K562 (cell line): ENCODE data around the gene MRPL55. TPM values are rescaled to one million over a fixed set of nuclear protein-coding genes. Genes with fewer than 3 reads are reported as not detected.

Experiments used
- ATF7 ChIP-seq: fragments of 450-650 bp; IDR thresholded peaks from 2 replicates; pipeline ENCODE4 v1.7.1; 2014; ENCODE audit warnings: mild to moderate bottlenecking, moderate library complexity
- CHCHD3 ChIP-seq: fragments of 250-450 bp; sonication (Bioruptor Pico); IDR thresholded peaks from 2 replicates; pipeline ENCODE4 v2.1.2; 2022; ENCODE audit warnings: mild to moderate bottlenecking
- CXXC5 ChIP-seq: fragments of 250-450 bp; sonication (Bioruptor Pico); IDR thresholded peaks from 2 replicates; pipeline ENCODE4 v1.8.0; 2022; ENCODE audit warnings: inconsistent platforms, mild to moderate bottlenecking, moderate library complexity
- E2F4 ChIP-seq: sonication (generic); formaldehyde crosslinking; IDR thresholded peaks from 2 replicates; pipeline ENCODE4 v1.8.0; 2022; ENCODE audit warnings: mild to moderate bottlenecking, low read depth, missing genetic modification reagents
- FOXJ2 ChIP-seq: fragments of 200-800 bp; sonication (Bioruptor generic); IDR thresholded peaks from 2 replicates; pipeline ENCODE4 v1.6.1; 2016; ENCODE audit warnings: missing genetic modification characterization, missing compliant biosample characterization
- FOXP1 ChIP-seq: sonication (generic); formaldehyde crosslinking; IDR thresholded peaks from 2 replicates; pipeline ENCODE4 v1.8.0; 2022; ENCODE audit warnings: mild to moderate bottlenecking, missing genetic modification reagents
- HMGXB4 ChIP-seq: sonication (generic); formaldehyde crosslinking; IDR thresholded peaks from 2 replicates; pipeline ENCODE4 v1.8.1; 2023; ENCODE audit warnings: mild to moderate bottlenecking, missing genetic modification reagents
- ID3 ChIP-seq, 2 experiments: fragments of 250-450 bp in 1 of 2; fragments of 450-650 bp in 1 of 2; sonication (Bioruptor Pico) in 1 of 2; IDR thresholded peaks; 2 replicates each; pipeline versions ENCODE4 v1.6.1 to v1.8.0; 2016 to 2021; ENCODE audit warnings: mild to moderate bottlenecking in 2 of 2, moderate library complexity in 2 of 2, missing compliant biosample characterization in 1 of 2, missing genetic modification characterization in 1 of 2
- JUND ChIP-seq, 2 experiments: IDR thresholded peaks; 2 replicates in 1 of 2; 3 replicates in 1 of 2; pipeline ENCODE4 v1.6.1; 2011; ENCODE audit warnings: borderline replicate concordance in 2 of 2, low read depth in 2 of 2, low read length in 2 of 2, improper control_type of control experiment in 1 of 2, missing biosample characterization in 1 of 2, missing genetic modification characterization in 1 of 2, missing genetic modification reagents in 1 of 2
- KDM1A ChIP-seq, 2 experiments: fragments of 450-650 bp; IDR thresholded peaks; 2 replicates each; pipeline ENCODE4 v1.6.1; 2016; ENCODE audit warnings: mild to moderate bottlenecking in 2 of 2
- KLF1 ChIP-seq: fragments of 450-650 bp; IDR thresholded peaks from 2 replicates; pipeline ENCODE4 v1.6.1; 2016; ENCODE audit warnings: missing genetic modification characterization, missing compliant biosample characterization
- KLF6 ChIP-seq: fragments of 250-450 bp; sonication (Bioruptor Pico); IDR thresholded peaks from 2 replicates; pipeline ENCODE4 v1.4.0; 2020; ENCODE audit warnings: mild to moderate bottlenecking, moderate library complexity, borderline replicate concordance
- MLLT1 ChIP-seq, 2 experiments: fragments of 450-650 bp; IDR thresholded peaks; 2 replicates each; pipeline ENCODE4 v1.6.1; 2016
- NFE2 ChIP-seq: IDR thresholded peaks from 2 replicates; pipeline ENCODE4 v1.6.1; 2014; ENCODE audit warnings: antibody characterized with exemption, low read depth
- NR3C1 ChIP-seq: sonication (generic); formaldehyde crosslinking; IDR thresholded peaks from 2 replicates; pipeline ENCODE4 v1.8.1; 2022; ENCODE audit warnings: missing genetic modification reagents
- RBM22 ChIP-seq: fragments of 200-400 bp; formaldehyde crosslinking; IDR thresholded peaks from 2 replicates; pipeline ENCODE4 v1.6.1; 2018; ENCODE audit warnings: low read length, low read depth; ENCODE audit not compliant: poor library complexity, severe bottlenecking
- RBM34 ChIP-seq: fragments of 200-400 bp; formaldehyde crosslinking; IDR thresholded peaks from 2 replicates; pipeline ENCODE4 v1.6.1; 2018; ENCODE audit warnings: low read length, borderline replicate concordance; ENCODE audit not compliant: insufficient read depth
- SETDB1 ChIP-seq: IDR thresholded peaks from one replicate; pipeline ENCODE4 v1.6.1; 2012; ENCODE audit warnings: low read length, control low read depth, inconsistent platforms
- SIN3B ChIP-seq: fragments of 450-650 bp; IDR thresholded peaks from 2 replicates; pipeline ENCODE4 v1.6.1; 2017; ENCODE audit warnings: low read depth, mild to moderate bottlenecking, moderate library complexity
- STAG1 ChIP-seq: sonication (generic); formaldehyde crosslinking; IDR thresholded peaks from 2 replicates; pipeline ENCODE4 v1.5.0; 2020; ENCODE audit warnings: missing genetic modification reagents, borderline replicate concordance
- TAL1 ChIP-seq: fragments of 450-650 bp; IDR thresholded peaks from 2 replicates; pipeline ENCODE4 v1.6.1; 2016; ENCODE audit warnings: mild to moderate bottlenecking
- U2AF1 ChIP-seq: fragments of 200-400 bp; formaldehyde crosslinking; optimal IDR thresholded peaks from 2 replicates; pipeline ENCODE3; 2017; ENCODE audit warnings: mild to moderate bottlenecking, low read depth, low read length, moderate library complexity
- ZNF134 ChIP-seq: fragments of 250-450 bp; sonication (Bioruptor Pico); conservative IDR thresholded peaks from 2 replicates; pipeline ENCODE4 v1.4.0; 2020
- polyA plus RNA-seq, 8 experiments: library from polyadenylated mRNA; depleted of rRNA in 4 of 8; stranded (reverse) in 5 of 8; unstranded in 3 of 8; fragments of >200 nt; fragmentation: Nextera tagmentation in 2 of 8; fragmentation: Illumina TruSeq in 1 of 8; extraction: Ambion mirVana in 2 of 8; extraction: Trizol in 1 of 8; gene quantifications; 2 replicates each; pipeline versions ENCODE4 v1.2.1 to v1.2.3, GENCODE V29; 2011 to 2014; ENCODE audit warnings: inconsistent platforms in 1 of 8, missing spikeins in 1 of 8
- total RNA-seq, 7 experiments: library from RNA; depleted of rRNA in 6 of 7; stranded (reverse); fragments of >200 nt in 6 of 7; fragmentation: Illumina TruSeq in 2 of 7; extraction: Trizol in 2 of 7; gene quantifications; 2 replicates each; pipeline versions ENCODE4 v1.2.1 to v1.2.3, GENCODE V29; 2011 to 2021; ENCODE audit warnings: low replicate concordance in 1 of 7

The MRPL55 gene
- total and polyA plus RNA-seq, 9 of the 15 experiments (the other 6 are each of a cell fraction or from before 2014, with no cell fraction given): 34.9 to 228 (median 81.0) TPM

- TF ChIP-seq SIN3B: peak; percentile 97
- no peak for TF ChIP-seq ZNF134 (CRISPR knock-in tag)
- peak; percentile 98 for TF ChIP-seq E2F4 (CRISPR knock-in tag)
- peak; percentile 95 for TF ChIP-seq U2AF1
- TF ChIP-seq RBM22: peak; percentile 13
- peak; percentile 38; the same call in 1 of the 2 replicates for TF ChIP-seq KLF1 (tag)
- no peak for TF ChIP-seq ID3 (CRISPR knock-in tag; IDR thresholded peaks at IDR 0.05)
- TF ChIP-seq ID3 (tag; IDR thresholded peaks at IDR 0.05): peak; percentile 32; the same call in 1 of the 2 replicates
- TF ChIP-seq RBM34: 0 out of 2 replicates have a peak, but pooled peaks have one; percentile 76
- no peak for TF ChIP-seq KDM1A (IDR thresholded peaks at IDR 0.05)
- TF ChIP-seq SETDB1: peak; percentile 80
- peak; percentile 78; the same call in 1 of the 2 replicates for TF ChIP-seq NR3C1 (CRISPR knock-in tag)
- TF ChIP-seq CXXC5 (CRISPR knock-in tag): peak; percentile 99
- no peak for TF ChIP-seq KLF6 (CRISPR knock-in tag)
- peak; percentile 98 for TF ChIP-seq ATF7
- TF ChIP-seq NFE2: no peak
- TF ChIP-seq STAG1 (CRISPR knock-in tag): peak; percentile 40; the same call in 1 of the 2 replicates
- TF ChIP-seq JUND (IDR thresholded peaks at IDR 0.05; ENCODE audit: borderline replicate concordance, low read depth, low read length): peak; percentile 85
- peak; percentile 62; the same call in 1 of the 3 replicates for TF ChIP-seq JUND (tag; IDR thresholded peaks at IDR 0.05; ENCODE audit: borderline replicate concordance, low read depth, low read length)
- no peak for TF ChIP-seq TAL1
- TF ChIP-seq FOXP1 (CRISPR knock-in tag): peak; percentile 96; the same call in 1 of the 2 replicates
- TF ChIP-seq MLLT1 (IDR thresholded peaks at IDR 0.05): peak in 1 of 2 experiments; percentile 15; a peak in 1 of 4 replicates
- peak; percentile 79; the same call in 1 of the 2 replicates for TF ChIP-seq HMGXB4 (CRISPR knock-in tag)
- TF ChIP-seq FOXJ2 (tag): no peak
- no peak for TF ChIP-seq CHCHD3
Measured at GRCh38 chr1:228102791-228103620, 6.1 kb downstream of the MRPL55 start, which contains the start of gene C1orf35 (continued).
